GM12878 (cell line): ENCODE data around the gene TFR2. TPM values are rescaled to one million over a fixed set of nuclear protein-coding genes. Genes with fewer than 3 reads are reported as not detected.

ENCODE experiments used
- ATAC-seq: fragments of 200-7000 bp; cut with Tn5 transposase; 3 replicates; pipeline ENCODE4 v1.9.1; 2020; ENCODE audit warnings: mild to moderate bottlenecking, moderate library complexity
- BruUV-seq: library from RNA; stranded (reverse); fragments of 400-500 nt; replicated peaks from 2 replicates; lab custom pipeline; 2021; lab: Mats Ljungman, UMichigan
- CTCF ChIA-PET: fragments of 300-600 bp; sonication (Branson Sonifier 250); formaldehyde crosslinking; extraction: SDS; loops from one replicate; lab custom pipeline; 2021; ENCODE audit warnings: inconsistent platforms; lab: Yijun Ruan, JAX
- POLR2A ChIA-PET: fragments of 350-600 bp; formaldehyde crosslinking; extraction: SDS; loops from one replicate; lab custom pipeline; 2021; ENCODE audit warnings: inconsistent platforms; lab: Charles Lee
- RAD21 ChIA-PET: fragments of 300-600 bp; sonication (Branson Sonifier 250); formaldehyde crosslinking; loops from one replicate; lab custom pipeline; 2023; ENCODE audit warnings: antibody characterized with exemption; ENCODE audit not compliant: unreplicated experiment; lab: Charles Lee
- SMC1A ChIA-PET: fragments of 300-600 bp; sonication (Branson Sonifier 250); formaldehyde crosslinking; loops from one replicate; lab custom pipeline; 2023; ENCODE audit not compliant: unreplicated experiment, uncharacterized antibody; lab: Charles Lee
- DNase-seq: peaks from one replicate; pipeline ENCODE4 v3.0.0-alpha.2; 2011; ENCODE audit warnings: low read depth, low spot score
- FAIRE-seq: peaks from 3 replicates; lab custom pipeline; 2011; peaks lifted over from hg19 to GRCh38; lab: Jason Lieb, UNC
- H2AFZ ChIP-seq: 2 replicates; pipeline ENCODE4 v1.6.0; 2011; ENCODE audit warnings: low read depth, low read length, control low read depth; ENCODE audit not compliant: control insufficient read depth
- H3K27ac ChIP-seq: 2 replicates; pipeline ENCODE4 v1.5.1; 2011; ENCODE audit warnings: control low read depth; ENCODE audit not compliant: control insufficient read depth, insufficient read depth
- H3K27me3 ChIP-seq, 2 experiments: replicated peaks in 1 of 2; 2 replicates each; pipeline versions ENCODE4 v1.6.0 to v1.6.1; 2011; ENCODE audit warnings: low read length in 1 of 2; ENCODE audit not compliant: control insufficient read depth in 2 of 2, insufficient read depth in 2 of 2
- H3K36me3 ChIP-seq, 2 experiments: 2 replicates each; pipeline ENCODE4 v1.5.1; 2011; ENCODE audit warnings: low read length in 1 of 2; ENCODE audit not compliant: control insufficient read depth in 2 of 2, insufficient read depth in 2 of 2
- H3K4me1 ChIP-seq: 2 replicates; pipeline ENCODE4 v1.6.1; 2011; ENCODE audit warnings: mild to moderate bottlenecking, low read length, moderate library complexity, mixed read lengths; ENCODE audit not compliant: control insufficient read depth, insufficient read depth
- H3K4me2 ChIP-seq: 2 replicates; pipeline ENCODE4 v1.6.0; 2011; ENCODE audit warnings: control low read depth; ENCODE audit not compliant: control insufficient read depth, insufficient read depth
- H3K4me3 ChIP-seq: fragments of 200-600 bp; sonication (generic); 2 replicates; pipeline ENCODE4 v1.5.1; 2016
- H3K79me2 ChIP-seq: 2 replicates; pipeline ENCODE4 v1.6.0; 2011; ENCODE audit warnings: low read length; ENCODE audit not compliant: control insufficient read depth, insufficient read depth
- H3K9ac ChIP-seq: 2 replicates; pipeline ENCODE4 v1.8.0; 2011; ENCODE audit warnings: low read length, control low read depth, mixed read lengths; ENCODE audit not compliant: control insufficient read depth, insufficient read depth
- H3K9me3 ChIP-seq: replicated peaks from 3 replicates; pipeline ENCODE4 v1.5.1; 2011; ENCODE audit warnings: mild to moderate bottlenecking, low read length; ENCODE audit not compliant: control insufficient read depth, insufficient read depth
- H4K20me1 ChIP-seq: 2 replicates; pipeline ENCODE4 v1.6.0; 2011; ENCODE audit not compliant: control insufficient read depth, insufficient read depth
- CHD4 ChIP-seq: fragments of 200-600 bp; sonication (generic); IDR thresholded peaks from 2 replicates; pipeline ENCODE4 v1.6.1; 2016; ENCODE audit warnings: mild to moderate bottlenecking
- HDGF ChIP-seq: fragments of 450-650 bp; IDR thresholded peaks from 2 replicates; pipeline ENCODE4 v1.6.1; 2016; ENCODE audit warnings: antibody characterized with exemption
- PML ChIP-seq: IDR thresholded peaks from 2 replicates; pipeline ENCODE4 v1.6.1; 2012; ENCODE audit warnings: low read length, inconsistent platforms
- SPI1 ChIP-seq: IDR thresholded peaks from 2 replicates; pipeline ENCODE4 v1.6.1; 2011; ENCODE audit warnings: low read depth, mild to moderate bottlenecking, low read length, moderate library complexity, borderline replicate concordance; ENCODE audit not compliant: insufficient read depth
- SREBF1 ChIP-seq: IDR thresholded peaks from 2 replicates; pipeline ENCODE4 v1.6.1; 2012; ENCODE audit warnings: mild to moderate bottlenecking, low read length
- SUZ12 ChIP-seq: fragments of 200-600 bp; sonication (generic); IDR thresholded peaks from one replicate; pipeline ENCODE4 v1.6.1; 2018; ENCODE audit warnings: antibody characterized with exemption, mild to moderate bottlenecking; ENCODE audit not compliant: unreplicated experiment
- TBL1XR1 ChIP-seq: IDR thresholded peaks from 2 replicates; pipeline ENCODE4 v1.6.1; 2012; ENCODE audit warnings: low read depth, low read length, improper control_type of control experiment
- TCF12 ChIP-seq: IDR thresholded peaks from 2 replicates; pipeline ENCODE4 v1.6.1; 2011; ENCODE audit warnings: low read depth, mild to moderate bottlenecking, low read length
- WRNIP1 ChIP-seq: IDR thresholded peaks from 2 replicates; pipeline ENCODE4 v1.6.1; 2011; ENCODE audit warnings: low read depth, low read length, improper control_type of control experiment, borderline replicate concordance
- ZNF622 ChIP-seq: fragments of 450-650 bp; IDR thresholded peaks from 2 replicates; pipeline ENCODE4 v1.6.1; 2017; ENCODE audit warnings: mild to moderate bottlenecking, inconsistent platforms
- WGBS: methylation state at CpG from one replicate; pipeline ENCODE4 v1.1.6; 2016; ENCODE audit warnings: low lambda C conversion rate; ENCODE audit not compliant: insufficient replicate concordance, insufficient coverage; ENCODE audit errors: missing lambda C conversion rate; 5-methylcytosine and 5-hydroxymethylcytosine counted together
- in situ Hi-C: fragments of 300-500 bp; cut with MboI; formaldehyde crosslinking; loops from 9 replicates; pipeline ENCODE4 v1.14.3; 2018; ENCODE audit warnings: mixed read lengths
- intact Hi-C: fragments of 100-400 bp; cut with micrococcal nuclease; formaldehyde crosslinking; loops from one replicate; pipeline ENCODE4 v1.14.2; 2022; ENCODE audit not compliant: unreplicated experiment
- polyA plus RNA-seq, 11 experiments: library from polyadenylated mRNA; depleted of rRNA in 4 of 11; unstranded in 6 of 11; stranded (reverse) in 5 of 11; fragments of >200 nt; fragmentation: Nextera tagmentation in 4 of 11; fragmentation: Illumina TruSeq in 1 of 11; extraction: Ambion mirVana in 4 of 11; extraction: Trizol in 1 of 11; gene quantifications; 1 replicate in 1 of 11; 2 replicates in 10 of 11; pipeline versions ENCODE4 v1.2.1 to v1.2.3, GENCODE V29; 2011 to 2016; ENCODE audit warnings: inconsistent platforms in 2 of 11, missing spikeins in 2 of 11, low read depth in 1 of 11
- total RNA-seq, 4 experiments: library from RNA; depleted of rRNA in 3 of 4; stranded (reverse); fragments of >200 nt in 3 of 4; fragmentation: Illumina TruSeq in 1 of 4; extraction: Trizol in 1 of 4; gene quantifications; 2 replicates each; pipeline versions ENCODE4 v1.2.1 to v1.2.3, GENCODE V29; 2013 to 2021
- TF ChIP-seq, protein P1 (sequence below): fragments of 150-350 bp; IDR thresholded peaks from 2 replicates; pipeline ENCODE4 v1.6.1; 2014; ENCODE audit warnings: mild to moderate bottlenecking, low read depth, low read length
- TF ChIP-seq, protein P2 (sequence below): fragments of 450-650 bp; IDR thresholded peaks from 2 replicates; pipeline ENCODE4 v1.6.1; 2016; ENCODE audit warnings: mild to moderate bottlenecking

Gene TFR2
- total and polyA plus RNA-seq, 10 of the 15 experiments (the other 5 are each of a cell fraction or from before 2014, with no cell fraction given), result 0.30 to 7.2 (median 1.8) TPM

DNA sequence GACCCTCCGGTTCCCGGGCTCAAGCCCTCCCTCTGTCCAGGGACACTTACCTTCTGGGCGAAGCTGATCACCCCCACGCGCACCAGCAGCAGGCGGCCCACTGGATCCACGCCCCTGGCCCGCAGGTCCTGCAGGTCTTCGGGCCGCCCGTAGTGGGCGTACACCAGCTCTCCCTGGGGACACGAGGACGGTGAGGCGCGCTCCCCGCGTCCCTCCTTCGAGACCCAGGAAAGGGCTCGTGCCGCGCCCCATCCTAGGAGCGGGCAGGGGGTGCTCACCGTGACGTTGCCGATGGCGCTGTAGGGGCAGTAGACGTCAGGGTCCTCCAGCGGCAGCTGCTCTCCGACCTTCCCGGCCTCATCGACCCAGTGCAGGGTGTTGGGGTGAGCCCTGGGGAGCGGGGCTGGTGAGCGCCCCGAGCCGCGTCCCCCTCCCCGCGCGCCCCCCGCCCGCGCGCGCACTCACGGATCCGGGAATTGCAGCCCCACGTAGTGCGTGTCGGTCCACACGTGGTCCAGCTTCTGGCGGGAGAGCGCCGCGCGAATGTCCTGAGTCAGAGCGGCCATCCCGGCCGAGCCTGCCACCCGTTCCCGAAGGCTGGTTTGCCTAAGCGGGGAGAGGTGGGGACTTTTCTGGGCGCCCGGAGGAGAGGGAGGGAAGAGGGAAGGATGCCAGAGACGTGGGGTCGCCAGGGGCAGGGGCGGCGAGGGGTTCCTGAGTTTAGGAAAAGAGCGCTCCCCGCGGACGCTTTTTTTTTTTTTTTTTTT, 8.2 kb downstream of the TFR2 start (continued):
- TF ChIP-seq, protein P1, sequence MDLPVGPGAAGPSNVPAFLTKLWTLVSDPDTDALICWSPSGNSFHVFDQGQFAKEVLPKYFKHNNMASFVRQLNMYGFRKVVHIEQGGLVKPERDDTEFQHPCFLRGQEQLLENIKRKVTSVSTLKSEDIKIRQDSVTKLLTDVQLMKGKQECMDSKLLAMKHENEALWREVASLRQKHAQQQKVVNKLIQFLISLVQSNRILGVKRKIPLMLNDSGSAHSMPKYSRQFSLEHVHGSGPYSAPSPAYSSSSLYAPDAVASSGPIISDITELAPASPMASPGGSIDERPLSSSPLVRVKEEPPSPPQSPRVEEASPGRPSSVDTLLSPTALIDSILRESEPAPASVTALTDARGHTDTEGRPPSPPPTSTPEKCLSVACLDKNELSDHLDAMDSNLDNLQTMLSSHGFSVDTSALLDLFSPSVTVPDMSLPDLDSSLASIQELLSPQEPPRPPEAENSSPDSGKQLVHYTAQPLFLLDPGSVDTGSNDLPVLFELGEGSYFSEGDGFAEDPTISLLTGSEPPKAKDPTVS, result no peak

DNA sequence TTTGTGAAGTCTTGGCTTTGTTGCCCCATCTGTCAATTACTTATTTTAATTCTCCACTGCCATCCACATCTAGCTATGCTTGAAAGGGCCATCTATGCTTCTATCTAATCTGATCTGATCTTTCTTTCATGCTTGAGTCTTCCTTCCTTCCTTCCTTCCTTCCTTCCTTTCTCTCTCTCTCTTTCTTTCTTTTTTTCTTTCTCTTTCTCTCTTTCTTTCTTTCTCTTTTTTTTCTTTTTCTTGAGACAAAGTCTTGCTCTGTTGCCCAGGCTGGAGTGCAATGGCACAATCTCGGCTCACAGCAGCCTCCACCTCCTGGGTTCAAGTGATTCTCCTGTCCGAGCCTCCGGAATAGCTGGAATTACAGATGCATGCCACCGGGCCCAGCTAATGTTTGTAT, 11.3 kb downstream of the TFR2 start:
- no peak for ATAC-seq
- TF ChIP-seq TBL1XR1, result no peak
- no peak for TF ChIP-seq ZNF622
- TF ChIP-seq HDGF, result no peak
- no peak for TF ChIP-seq SUZ12
- no peak for TF ChIP-seq CHD4
- TF ChIP-seq SPI1, result no peak
- TF ChIP-seq, protein P2, sequence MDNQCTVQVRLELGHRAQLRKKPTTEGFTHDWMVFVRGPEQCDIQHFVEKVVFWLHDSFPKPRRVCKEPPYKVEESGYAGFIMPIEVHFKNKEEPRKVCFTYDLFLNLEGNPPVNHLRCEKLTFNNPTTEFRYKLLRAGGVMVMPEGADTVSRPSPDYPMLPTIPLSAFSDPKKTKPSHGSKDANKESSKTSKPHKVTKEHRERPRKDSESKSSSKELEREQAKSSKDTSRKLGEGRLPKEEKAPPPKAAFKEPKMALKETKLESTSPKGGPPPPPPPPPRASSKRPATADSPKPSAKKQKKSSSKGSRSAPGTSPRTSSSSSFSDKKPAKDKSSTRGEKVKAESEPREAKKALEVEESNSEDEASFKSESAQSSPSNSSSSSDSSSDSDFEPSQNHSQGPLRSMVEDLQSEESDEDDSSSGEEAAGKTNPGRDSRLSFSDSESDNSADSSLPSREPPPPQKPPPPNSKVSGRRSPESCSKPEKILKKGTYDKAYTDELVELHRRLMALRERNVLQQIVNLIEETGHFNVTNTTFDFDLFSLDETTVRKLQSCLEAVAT, result no peak
- no peak for TF ChIP-seq TCF12
- no peak for TF ChIP-seq WRNIP1
- TF ChIP-seq PML, result no peak
- TF ChIP-seq SREBF1, result no peak
- TF ChIP-seq, all 136 proteins: peak for 0
- no peak overlapping the region for H3K4me2 ChIP-seq
- intact Hi-C loops (loop anchor here (5.0 kb wide), 2 partner anchors 62 to 77 kb away; partner anchors contain the start of genes GIGYF1 and POP7), in situ Hi-C loops (no loop called here)
- H4K20me1 ChIP-seq, result no peaks in the 10 kb centered on the region
- RAD21 ChIA-PET, result interaction anchor here (0.8 kb wide), 1 partner anchor 18 kb away, joined by 3 read pairs; the partner anchor contains the start of gene MOSPD3
- POLR2A ChIA-PET, result no interaction called here
- H3K4me1 ChIP-seq, result peaks cover 14% of the 10 kb centered on the region
- H3K36me3 ChIP-seq, result no peaks in the 10 kb centered on the region
- H3K27ac ChIP-seq, result no peak overlapping the region
- CTCF ChIA-PET, result interaction anchor here (0.8 to 2.6 kb wide), 6 partner anchors 9 to 76 kb away, joined by 3 to 11 read pairs (median 4); partner anchors contain the start of gene POP7
- DNase-seq, result no peak
- BruUV-seq, result no TSS peak
- H3K27me3 ChIP-seq, result no peaks in the 10 kb centered on the region; a peak in 2 of 4 replicates
- H3K9ac ChIP-seq, result no peak overlapping the region
- 84% methylated on average over 4 of the region's 4 CpGs for WGBS
- no peaks in the 10 kb centered on the region for H3K9me3 ChIP-seq
- SMC1A ChIA-PET, result no interaction called here
- no peak overlapping the region for H2AFZ ChIP-seq
- no peaks in the 10 kb centered on the region for H3K79me2 ChIP-seq
- FAIRE-seq, result no peak
- no peak overlapping the region for H3K4me3 ChIP-seq
